GM20431 (cell line): ENCODE data around the gene ZCCHC24.

Experiments used
- in situ Hi-C: fragments of 300-500 bp; cut with MseI, MboI; formaldehyde crosslinking; loops from one replicate; pipeline ENCODE4 v1.15.0; 2020; ENCODE audit warnings: low sequenced_read_pairs; ENCODE audit not compliant: unreplicated experiment

ZCCHC24 gene

GRCh38 chr10:79376751-79377556, 68.5 kb downstream of the ZCCHC24 start:
- in situ Hi-C loops, result loop anchor here (10.0 kb wide), 1 partner anchor 88 kb away; no protein-coding TSS in a partner anchor

GRCh38 chr10:79376078-79376628, 69.3 kb downstream of the ZCCHC24 start:
- in situ Hi-C loops, result loop anchor here (10.0 kb wide), 1 partner anchor 89 kb away; no protein-coding TSS in a partner anchor

GRCh38 chr10:79375321-79376077, 69.9 kb downstream of the ZCCHC24 start:
- in situ Hi-C loops, result loop anchor here (10.0 kb wide), 1 partner anchor 89 kb away; no protein-coding TSS in a partner anchor

GRCh38 chr10:79374312-79375191, 70.9 kb downstream of the ZCCHC24 start:
- in situ Hi-C loops, result loop anchor here (10.0 kb wide), 1 partner anchor 90 kb away; no protein-coding TSS in a partner anchor

GRCh38 chr10:79372871-79373270, 72.6 kb downstream of the ZCCHC24 start:
- in situ Hi-C loops, result loop anchor here (10.0 kb wide), 1 partner anchor 92 kb away; no protein-coding TSS in a partner anchor

- in situ Hi-C loops, result no loop called here
Measured at GRCh38 chr10:79367426-79368189, 77.8 kb downstream of the ZCCHC24 start.

- in situ Hi-C loops, result no loop called here
Measured at GRCh38 chr10:79361726-79362397, 83.6 kb downstream of the ZCCHC24 start.

GRCh38 chr10:79360499-79361342, 84.7 kb downstream of the ZCCHC24 start:
- in situ Hi-C loops, result no loop called here

GRCh38 chr10:79359816-79360498, 85.5 kb downstream of the ZCCHC24 start:
- in situ Hi-C loops, result no loop called here

- in situ Hi-C loops, result no loop called here
Measured at GRCh38 chr10:79358811-79359210, 86.6 kb downstream of the ZCCHC24 start.

GRCh38 chr10:79357180-79357579, 88.2 kb downstream of the ZCCHC24 start:
- in situ Hi-C loops, result no loop called here

- in situ Hi-C loops, result no loop called here
Measured at GRCh38 chr10:79356104-79356503, 89.3 kb downstream of the ZCCHC24 start.

- in situ Hi-C loops, result no loop called here
Measured at GRCh38 chr10:79355420-79356017, 89.9 kb downstream of the ZCCHC24 start.

GRCh38 chr10:79354615-79355014, 90.8 kb downstream of the ZCCHC24 start:
- in situ Hi-C loops, result no loop called here

GRCh38 chr10:79354141-79354540, 91.3 kb downstream of the ZCCHC24 start:
- in situ Hi-C loops, result no loop called here

GRCh38 chr10:79353726-79354125, 91.7 kb downstream of the ZCCHC24 start:
- in situ Hi-C loops, result no loop called here

- in situ Hi-C loops, result no loop called here
Measured at GRCh38 chr10:79353000-79353406, 92.4 kb downstream of the ZCCHC24 start.
